GM19463 (cell line): ENCODE measurements around the gene CAMTA1.
"Not testable (repeated sequence)": the region's sequence is repeated elsewhere in the genome, so short reads cannot be mapped to it uniquely, and the experiment has no call there.

Experiments used
- ATAC-seq: cut with Tn5 transposase; IDR thresholded peaks from one replicate; pipeline ENCODE4 v1.9.1; 2021; ENCODE audit warnings: mild to moderate bottlenecking, moderate library complexity; ENCODE audit not compliant: unreplicated experiment

CAMTA1 gene

DNA sequence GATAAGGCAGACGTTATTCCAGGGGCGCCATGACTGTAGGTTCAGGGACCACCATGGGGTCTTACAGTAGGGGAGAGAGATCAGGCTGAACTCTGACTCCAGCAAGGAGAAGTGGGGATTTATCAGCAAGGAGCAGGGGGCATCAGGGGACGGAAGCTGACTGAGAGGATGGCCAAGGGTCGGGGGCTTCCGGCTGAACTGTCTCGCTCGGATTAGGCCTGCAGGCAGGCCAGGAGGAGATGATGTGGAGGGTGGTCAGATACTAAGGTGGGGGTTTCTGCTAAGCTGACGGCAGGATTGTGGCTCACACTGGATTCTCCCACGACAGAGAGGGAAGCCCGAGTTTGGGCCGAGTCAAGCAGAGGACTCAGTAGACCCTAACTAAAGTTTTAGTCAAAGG is 798.9 kb downstream of the CAMTA1 start:
- ATAC-seq: no peak

GRCh38 chr1:7584643-7585042 is 799.4 kb downstream of the CAMTA1 start:
- ATAC-seq: no peak

DNA sequence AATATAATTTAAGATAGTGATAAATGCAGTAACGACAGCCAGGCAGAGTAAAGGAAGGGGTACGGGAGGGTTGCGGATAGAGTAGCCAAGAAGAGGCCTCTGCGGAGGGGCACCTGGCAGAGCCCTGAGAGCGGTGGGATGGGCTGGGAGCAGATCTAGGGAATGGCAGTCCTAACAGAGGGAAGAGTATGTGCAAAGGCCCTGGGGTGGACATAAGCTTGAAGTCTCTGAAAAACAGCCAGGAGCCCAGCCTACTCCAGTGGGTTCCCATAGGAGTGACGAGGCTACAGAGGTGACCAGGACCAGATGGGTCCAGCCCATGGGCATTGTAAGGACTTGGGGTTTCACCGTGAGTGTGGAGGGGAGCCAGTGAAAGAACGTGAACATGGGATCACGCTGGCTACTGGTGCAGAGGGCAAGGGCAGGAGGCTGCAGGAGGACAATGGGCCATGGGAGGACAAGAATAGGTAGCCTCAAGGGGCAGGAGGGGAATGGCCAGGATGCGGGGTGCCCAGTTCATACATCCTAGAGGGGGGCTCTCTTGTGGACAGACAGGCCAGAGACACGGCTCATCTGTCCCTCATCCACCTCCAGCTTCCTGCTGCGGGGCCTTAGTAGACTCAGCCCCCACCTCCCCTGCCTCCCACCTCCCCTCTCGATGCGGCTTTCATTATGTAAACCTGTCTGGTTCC is 800.1 kb downstream of the CAMTA1 start:
- no peak for ATAC-seq

- no peak for ATAC-seq
Observed at GRCh38 chr1:7586031-7586941, 801.0 kb downstream of the CAMTA1 start.

GRCh38 chr1:7587108-7587772 is 802.0 kb downstream of the CAMTA1 start:
- ATAC-seq: no peak

GRCh38 chr1:7587773-7588456 is 802.7 kb downstream of the CAMTA1 start:
- no peak for ATAC-seq

GRCh38 chr1:7588457-7588827 is 803.2 kb downstream of the CAMTA1 start:
- ATAC-seq: no peak

GRCh38 chr1:7589080-7589735 is 804.0 kb downstream of the CAMTA1 start:
- ATAC-seq: no peak

DNA sequence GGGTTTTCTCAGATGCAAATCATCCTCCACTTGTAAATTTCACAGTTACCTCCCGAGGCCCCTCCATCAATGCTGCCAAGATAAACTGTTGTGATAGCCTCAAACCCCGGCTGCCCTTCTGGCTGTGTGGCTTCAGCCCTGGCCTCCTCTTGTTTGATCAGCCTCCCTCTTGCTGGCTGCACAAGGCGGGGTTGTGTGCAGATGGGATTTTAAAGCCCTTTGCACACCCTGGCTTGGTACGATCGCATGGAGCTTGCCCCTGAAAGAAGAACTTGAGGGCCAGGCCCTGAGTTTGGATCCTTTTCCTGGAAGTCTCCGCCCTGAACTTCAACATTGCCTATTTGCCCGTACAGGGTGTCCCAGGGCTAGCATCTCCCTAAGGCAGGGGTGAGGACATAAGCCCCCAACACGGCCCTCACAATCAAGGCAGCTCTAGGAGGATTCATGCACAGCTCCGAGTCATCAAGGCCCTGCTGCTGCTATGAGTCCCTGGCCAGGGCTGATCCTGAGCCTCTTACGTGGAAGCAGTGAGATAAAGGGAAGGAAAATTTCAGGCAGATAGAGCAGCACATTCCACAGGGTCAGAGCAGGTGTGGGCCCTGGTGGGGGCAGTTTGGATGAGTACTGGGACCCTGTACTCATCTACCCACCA is 804.6 kb downstream of the CAMTA1 start:
- no peak for ATAC-seq

DNA sequence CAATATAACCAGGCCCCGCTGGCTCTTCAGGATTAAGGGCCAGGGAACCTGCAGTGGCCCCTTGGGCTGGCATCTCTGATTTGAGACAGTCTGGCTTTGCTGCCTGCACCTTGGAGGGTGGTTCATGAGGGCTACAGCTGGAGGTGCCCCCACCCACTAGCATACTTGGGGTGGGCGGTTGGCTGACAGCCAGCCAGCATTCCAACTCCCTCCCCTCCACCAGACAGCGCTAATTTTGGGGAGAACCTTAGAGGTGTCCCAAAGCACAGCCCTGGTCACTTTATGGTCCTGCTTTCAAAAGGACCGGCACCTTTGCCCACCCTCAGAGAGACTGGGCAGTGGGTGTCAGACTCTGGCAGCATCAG is 805.2 kb downstream of the CAMTA1 start:
- no peak for ATAC-seq

- no peak for ATAC-seq
Observed at GRCh38 chr1:7591565-7591964, 806.3 kb downstream of the CAMTA1 start.

- no peak for ATAC-seq
Observed at GRCh38 chr1:7592120-7592798, 807.0 kb downstream of the CAMTA1 start.

DNA sequence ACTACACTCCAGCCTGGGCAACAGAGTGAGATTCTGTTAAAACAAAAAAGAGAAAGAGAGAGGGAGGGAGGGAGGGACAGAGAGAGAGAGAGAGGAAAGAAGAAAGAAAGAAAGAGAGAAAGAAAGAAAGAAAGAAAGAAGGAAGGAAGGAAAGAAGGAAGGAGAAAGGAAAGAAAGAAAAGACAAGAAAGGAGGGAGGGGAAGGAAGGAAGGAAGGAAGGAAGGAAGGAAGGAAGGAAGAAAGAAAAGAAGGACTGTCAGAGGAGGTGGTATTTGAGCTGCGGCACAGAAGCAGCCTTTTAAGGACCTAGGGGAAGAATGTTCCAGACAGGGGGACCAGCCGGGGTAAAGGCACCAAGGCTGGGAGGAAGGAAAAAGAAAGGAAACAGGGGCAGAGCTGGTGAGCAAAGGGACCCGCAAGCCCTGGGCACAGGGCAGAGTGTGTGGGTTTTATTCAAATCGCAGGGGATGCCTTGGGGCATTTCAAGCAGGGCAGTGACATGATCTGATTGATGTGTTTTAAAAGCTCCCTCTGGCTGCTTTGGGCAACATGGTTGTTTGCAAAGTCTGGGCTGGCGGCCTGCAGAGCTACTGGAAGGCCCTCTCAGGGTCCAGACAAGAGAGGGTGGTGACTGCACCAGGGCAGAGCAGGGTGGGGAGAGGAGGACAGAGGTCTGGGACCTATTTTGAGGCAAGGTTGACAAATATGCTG is 808.9 kb downstream of the CAMTA1 start:
- ATAC-seq: no peak

DNA sequence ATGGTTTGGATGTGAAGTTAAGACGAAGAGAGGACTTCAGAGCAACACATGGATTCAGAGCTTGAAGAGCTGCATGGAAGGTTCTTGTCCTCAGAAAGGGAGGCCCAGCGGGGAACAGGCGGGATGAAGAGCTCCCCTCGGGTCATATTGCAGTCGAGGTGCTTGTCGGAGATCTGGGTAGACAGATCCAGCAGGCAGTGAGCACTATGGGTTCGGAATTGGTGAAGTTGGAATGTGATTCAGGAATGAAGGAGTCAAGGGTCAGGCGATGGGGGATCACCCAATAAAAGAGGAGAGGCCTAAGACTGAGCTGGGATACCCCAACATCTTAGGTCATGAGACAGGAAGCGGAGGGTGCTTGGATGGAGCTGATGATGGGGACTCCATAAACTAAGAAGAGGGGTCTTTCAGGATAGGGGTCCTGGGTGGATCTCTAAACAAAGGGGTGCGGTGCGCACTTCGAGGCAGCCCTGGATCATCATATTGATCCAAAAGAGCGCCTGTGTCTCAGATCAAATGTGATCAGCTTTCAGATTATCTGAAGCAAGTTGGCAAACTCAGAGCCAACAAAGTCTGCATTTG is 809.6 kb downstream of the CAMTA1 start:
- ATAC-seq: no peak

- no peak for ATAC-seq
Observed at GRCh38 chr1:7595336-7595735, 810.1 kb downstream of the CAMTA1 start.

DNA sequence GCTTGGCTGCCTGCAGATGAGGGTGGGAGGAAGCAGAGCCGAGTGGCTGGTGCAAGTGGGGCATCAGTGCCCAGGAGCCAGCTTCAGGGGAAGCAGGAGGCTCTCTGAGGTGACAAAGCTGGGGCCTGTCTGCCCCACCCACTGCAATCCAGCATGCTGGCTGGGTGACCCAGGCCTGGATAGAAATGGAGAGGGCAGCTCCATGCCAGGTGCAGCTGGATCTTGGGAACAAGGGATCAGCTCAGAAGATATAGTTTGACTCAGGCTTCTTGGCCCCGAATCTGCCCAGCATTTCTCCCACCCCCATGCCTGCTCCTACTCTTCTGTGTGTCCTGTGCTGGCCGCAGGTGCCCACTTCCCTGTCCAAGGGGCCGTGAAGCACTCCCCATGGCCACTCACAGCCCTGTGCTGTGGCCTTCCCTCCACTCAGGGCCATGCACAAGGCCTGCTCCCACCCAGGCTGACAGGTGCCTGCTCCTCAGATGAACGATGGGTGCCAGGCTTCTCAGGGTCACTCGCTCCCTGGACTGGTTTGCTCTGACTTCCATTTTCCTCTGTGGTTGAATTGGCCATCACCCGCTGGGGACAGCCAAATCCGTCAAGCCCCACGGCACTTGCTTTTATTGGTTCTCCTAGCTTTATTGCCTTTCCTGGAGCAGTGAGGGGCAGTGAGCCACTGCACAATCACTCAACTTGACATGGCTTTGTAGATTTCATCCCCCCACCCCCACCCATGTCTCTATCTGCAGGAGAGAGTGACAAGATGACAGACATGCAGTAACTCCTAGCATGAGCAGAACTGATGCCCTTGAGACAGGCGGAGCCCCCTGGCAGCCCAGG is 811.1 kb downstream of the CAMTA1 start:
- ATAC-seq: no peak

DNA sequence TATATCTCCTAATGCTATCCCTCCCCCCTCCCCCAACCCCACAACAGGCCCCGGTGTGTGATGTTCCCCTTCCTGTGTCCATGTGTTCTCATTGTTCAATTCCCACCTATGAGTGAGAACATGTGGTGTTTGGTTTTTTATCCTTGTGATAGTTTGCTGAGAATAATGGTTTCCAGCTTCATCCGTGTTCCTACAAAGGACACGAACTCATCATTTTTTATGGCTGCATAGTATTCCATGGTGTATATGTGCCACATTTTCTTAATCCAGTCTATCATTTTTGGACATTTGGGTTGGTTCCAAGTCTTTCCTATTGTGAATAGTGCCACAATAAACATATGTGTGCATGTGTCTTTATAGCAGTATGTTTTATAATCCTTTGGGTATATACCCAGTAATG is 812.8 kb downstream of the CAMTA1 start:
- ATAC-seq: not testable (repeated sequence)

- not testable (repeated sequence) for ATAC-seq
Observed at GRCh38 chr1:7604906-7605305, 819.7 kb downstream of the CAMTA1 start.
